HL-60 (cell line): ENCODE results near the gene ITSN1.

Experiments used
- DNase-seq, 2 experiments: peaks; one replicate each; pipeline ENCODE4 v3.0.0-alpha.2; 2010 to 2020; ENCODE audit warnings: low read depth in 1 of 2, low spot score in 1 of 2
- H3K27ac ChIP-seq: fragments of 250-450 bp; sonication (Bioruptor Pico); replicated peaks from 2 replicates; pipeline ENCODE4 v1.5.1; 2020; ENCODE audit warnings: mild to moderate bottlenecking, moderate library complexity
- H3K27me3 ChIP-seq: fragments of 250-450 bp; sonication (Bioruptor Pico); 2 replicates; pipeline ENCODE4 v1.5.1; 2021; ENCODE audit warnings: mild to moderate bottlenecking, moderate library complexity; ENCODE audit not compliant: insufficient read depth, poor library complexity, severe bottlenecking
- H3K4me3 ChIP-seq: replicated peaks from 2 replicates; pipeline ENCODE4 v1.5.1; 2011; ENCODE audit warnings: mild to moderate bottlenecking, control low read depth, low read length; ENCODE audit not compliant: insufficient read depth
- CTCF ChIP-seq: IDR thresholded peaks from one replicate; pipeline ENCODE4 v1.5.1; 2011; ENCODE audit warnings: low read length, control low read depth, inconsistent platforms; ENCODE audit not compliant: insufficient read depth
- GABPA ChIP-seq: IDR thresholded peaks from 2 replicates; pipeline ENCODE4 v1.6.1; 2012; ENCODE audit warnings: low read depth
- POLR2AphosphoS5 ChIP-seq: IDR thresholded peaks from 2 replicates; pipeline ENCODE4 v1.6.1; 2012; ENCODE audit warnings: low read depth
- REST ChIP-seq: IDR thresholded peaks from 2 replicates; pipeline ENCODE4 v1.6.1; 2012; ENCODE audit warnings: low read depth; ENCODE audit not compliant: insufficient replicate concordance
- SPI1 ChIP-seq: IDR thresholded peaks from 2 replicates; pipeline ENCODE4 v1.6.1; 2012; ENCODE audit warnings: low read depth, mild to moderate bottlenecking, borderline replicate concordance

ITSN1 gene

GRCh38 chr21:33659568-33659949 is 17.3 kb downstream of the ITSN1 start:
- no peak for TF ChIP-seq CTCF
- TF ChIP-seq SPI1: no peak
- TF ChIP-seq REST: no peak
- no peak for TF ChIP-seq POLR2AphosphoS5
- no peak overlapping the region for H3K27ac ChIP-seq
- no peak overlapping the region for H3K4me3 ChIP-seq
- no peaks in the 10 kb centered on the region for H3K27me3 ChIP-seq
- DNase-seq: no peak

GRCh38 chr21:33660406-33660805 is 18.1 kb downstream of the ITSN1 start:
- DNase-seq: no peak
- no peak overlapping the region for H3K27ac ChIP-seq
- TF ChIP-seq CTCF: no peak
- no peak for TF ChIP-seq SPI1
- TF ChIP-seq GABPA: no peak
- TF ChIP-seq REST: no peak
- no peak for TF ChIP-seq POLR2AphosphoS5
- H3K4me3 ChIP-seq: no peak overlapping the region
- no peaks in the 10 kb centered on the region for H3K27me3 ChIP-seq

- DNase-seq: no peak
- no peak overlapping the region for H3K27ac ChIP-seq
- H3K27me3 ChIP-seq: no peaks in the 10 kb centered on the region
- TF ChIP-seq GABPA (no peak), SPI1 (no peak), POLR2AphosphoS5 (no peak), CTCF (no peak), REST (no peak)
- H3K4me3 ChIP-seq: no peak overlapping the region
These were observed 18.8 kb downstream of the ITSN1 start for GRCh38 chr21:33661146-33661545.
